T-helper 2 cell treated with Interferon-gamma antibody and Interleukin-4, amounts not matched to agents 100 ng/mL and 5 ng/mL, for 36 hours (primary cell): Measurements from ENCODE around the gene KRTAP19-8. TPM values are rescaled to one million over a fixed set of nuclear protein-coding genes. Genes with fewer than 3 reads are reported as not detected.

Experiments used
- intact Hi-C: fragments of 100-400 bp; cut with micrococcal nuclease; formaldehyde crosslinking; loops from one replicate; pipeline ENCODE4 v1.15.1; 2023
- total RNA-seq: library from RNA; stranded (reverse); gene quantifications from 2 replicates; pipeline ENCODE4 v1.2.3, GENCODE V29; 2022

Gene KRTAP19-8
- total RNA-seq, 1 donor from 2014 or later = not detected

GRCh38 chr21:31012133-31013089, 25.9 kb downstream of the KRTAP19-8 start:
- intact Hi-C loops = no loop called here

DNA sequence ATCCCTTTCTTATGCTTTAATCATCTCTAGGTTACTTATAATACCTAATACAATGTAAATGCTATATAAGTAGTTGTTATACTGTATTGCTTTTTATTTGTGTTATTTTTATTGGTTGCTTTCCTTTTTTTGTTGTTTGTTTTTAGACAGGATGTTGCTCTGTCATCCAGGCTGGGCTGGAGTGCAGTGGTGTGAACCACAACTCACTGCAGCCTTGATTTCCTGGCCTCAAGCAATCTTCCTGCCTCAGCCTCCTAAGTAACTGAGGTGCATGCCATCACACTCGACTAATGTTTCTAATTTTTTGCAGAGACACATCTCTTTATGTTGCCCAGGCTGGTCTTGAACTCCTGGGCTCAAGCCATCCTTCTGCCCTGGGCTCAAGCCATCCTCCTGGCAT, 26.9 kb downstream of the KRTAP19-8 start:
- intact Hi-C loops = no loop called here

- intact Hi-C loops = no loop called here
Observed at GRCh38 chr21:31008355-31008754, 29.9 kb downstream of the KRTAP19-8 start.

GRCh38 chr21:31005019-31005418, 33.3 kb downstream of the KRTAP19-8 start:
- intact Hi-C loops = no loop called here

- intact Hi-C loops = no loop called here
Observed at GRCh38 chr21:31003471-31003870, 34.8 kb downstream of the KRTAP19-8 start.

GRCh38 chr21:30997541-30997940, 40.7 kb downstream of the KRTAP19-8 start:
- intact Hi-C loops = no loop called here

GRCh38 chr21:30996728-30997127, 41.5 kb downstream of the KRTAP19-8 start:
- intact Hi-C loops = no loop called here

GRCh38 chr21:30994932-30995331, 43.3 kb downstream of the KRTAP19-8 start:
- intact Hi-C loops = no loop called here

- intact Hi-C loops = no loop called here
Observed at GRCh38 chr21:30990514-30991262, 47.6 kb downstream of the KRTAP19-8 start.

GRCh38 chr21:30988706-30989105, 49.6 kb downstream of the KRTAP19-8 start:
- intact Hi-C loops = no loop called here

Other genes with a start within 250 kb of the KRTAP19-8 start
- gene KRTAP8-1, start 225.2 kb downstream of the KRTAP19-8 start, total RNA-seq = not detected in 2 replicates
- gene KRTAP7-1, start 208.7 kb downstream of the KRTAP19-8 start, total RNA-seq = not detected in 2 replicates
- gene KRTAP11-1, start 156.9 kb downstream of the KRTAP19-8 start, total RNA-seq = 0.27 TPM in 1 of 2 replicates, not detected in the other